Fibroblast of pulmonary artery (primary cell): ENCODE results near the gene PCBP1.
A peak's percentile ranks its signal among the peaks of the same experiment; 100 is the strongest.
"Not testable (repeated sequence)": the region's sequence is repeated elsewhere in the genome, so short reads cannot be mapped to it uniquely, and the experiment has no call there.

Source experiments
- DNase-seq: peaks from one replicate; pipeline ENCODE4 v3.0.0-alpha.2; 2010; ENCODE audit warnings: low read depth
- H3K4me3 ChIP-seq: replicated peaks from 2 replicates; pipeline ENCODE4 v1.5.1; 2011; ENCODE audit warnings: low read depth, mild to moderate bottlenecking, control low read depth, low read length, moderate library complexity
- CTCF ChIP-seq: IDR thresholded peaks from 2 replicates; pipeline ENCODE4 v1.5.1; 2011; ENCODE audit warnings: mild to moderate bottlenecking, control low read depth, low read length, inconsistent platforms; ENCODE audit errors: missing control alignments

The PCBP1 gene

GRCh38 chr2:70091816-70092215, 4.5 kb downstream of the PCBP1 start:
- TF ChIP-seq CTCF = no peak
- DNase-seq = no peak
- H3K4me3 ChIP-seq = no peak overlapping the region

- DNase-seq, H3K4me3 ChIP-seq: not testable (repeated sequence)
Measured at GRCh38 chr2:70092576-70093243, 5.4 kb downstream of the PCBP1 start.

- H3K4me3 ChIP-seq = no peak overlapping the region
- DNase-seq = no peak
Measured at GRCh38 chr2:70094171-70094977, 7.1 kb downstream of the PCBP1 start.

GRCh38 chr2:70094978-70095719, 7.9 kb downstream of the PCBP1 start:
- TF ChIP-seq CTCF = no peak
- no peak overlapping the region for H3K4me3 ChIP-seq
- peak; percentile 60 for DNase-seq

More at GRCh38 chr2:70094171-70094977, 7.1 kb downstream of the PCBP1 start:
- no peak for TF ChIP-seq CTCF

GRCh38 chr2:70095720-70096670, 8.7 kb downstream of the PCBP1 start:
- DNase-seq = no peak
- H3K4me3 ChIP-seq = no peak overlapping the region
- no peak for TF ChIP-seq CTCF

GRCh38 chr2:70098032-70098431, 10.8 kb downstream of the PCBP1 start:
- no peak for DNase-seq
- no peak overlapping the region for H3K4me3 ChIP-seq
- TF ChIP-seq CTCF = no peak
